CD1c-positive myeloid dendritic cell (primary cell): ENCODE results near the gene CHCHD4.

Source experiments
- DNase-seq: peaks from one replicate; pipeline ENCODE4 v3.0.0-alpha.2; 2016; ENCODE audit errors: extremely low spot score

CHCHD4 gene

GRCh38 chr3:14150078-14150477 lies 25.4 kb upstream of the CHCHD4 start:
- no peak for DNase-seq

- DNase-seq: no peak
Observed at GRCh38 chr3:14148041-14148985, 23.6 kb upstream of the CHCHD4 start.

- peak; percentile 40 for DNase-seq
Observed at GRCh38 chr3:14147617-14148016, 22.9 kb upstream of the CHCHD4 start.

GRCh38 chr3:14147066-14147435 lies 22.4 kb upstream of the CHCHD4 start:
- DNase-seq: peak; percentile 76

GRCh38 chr3:14146381-14147065 lies 21.9 kb upstream of the CHCHD4 start:
- DNase-seq: no peak

- peak; percentile 47 for DNase-seq
Observed at GRCh38 chr3:14145670-14146380, 21.2 kb upstream of the CHCHD4 start.

GRCh38 chr3:14145236-14145635 lies 20.6 kb upstream of the CHCHD4 start:
- peak; percentile 16 for DNase-seq

- DNase-seq: peak; percentile 98
Observed at GRCh38 chr3:14144423-14145075, 19.9 kb upstream of the CHCHD4 start.

GRCh38 chr3:14143271-14144225 lies 18.9 kb upstream of the CHCHD4 start:
- peak; percentile 72 for DNase-seq

- DNase-seq: peak; percentile 71
Observed at GRCh38 chr3:14142567-14143270, 18.0 kb upstream of the CHCHD4 start.

GRCh38 chr3:14141602-14142341 lies 17.1 kb upstream of the CHCHD4 start:
- DNase-seq: peak; percentile 82

- DNase-seq: peak; percentile 38
Observed at GRCh38 chr3:14141144-14141543, 16.5 kb upstream of the CHCHD4 start.

GRCh38 chr3:14140668-14141067 lies 16.0 kb upstream of the CHCHD4 start:
- DNase-seq: no peak

- no peak for DNase-seq
Observed at GRCh38 chr3:14139771-14140170, 15.1 kb upstream of the CHCHD4 start.

GRCh38 chr3:14138878-14139655 lies 14.4 kb upstream of the CHCHD4 start:
- no peak for DNase-seq

GRCh38 chr3:14138109-14138877 lies 13.6 kb upstream of the CHCHD4 start:
- no peak for DNase-seq

GRCh38 chr3:14137445-14137844 lies 12.8 kb upstream of the CHCHD4 start:
- peak; percentile 54 for DNase-seq

- DNase-seq: no peak
Observed at GRCh38 chr3:14137004-14137403, 12.3 kb upstream of the CHCHD4 start.
